B cell (primary cell): ENCODE results near the gene ATG12.

Source experiments
- CTCF ChIP-seq: fragments of 200-600 bp; IDR thresholded peaks from one replicate; pipeline ENCODE4 v1.8.0; 2022; ENCODE audit warnings: antibody characterized with exemption, mild to moderate bottlenecking
- EZH2 ChIP-seq: IDR thresholded peaks from 2 replicates; pipeline ENCODE4 v1.6.1; 2012; ENCODE audit warnings: borderline replicate concordance, low read depth, mild to moderate bottlenecking, moderate library complexity, low read length; ENCODE audit not compliant: insufficient read depth, poor library complexity, severe bottlenecking

- TF ChIP-seq CTCF (no peak), EZH2 (no peak)
These were observed 15.4 kb downstream of the ATG12 start for GRCh38 chr5:115825948-115826347.
